Small intestine (tissue), 7 donors: ENCODE measurements around the gene GNB1L. TPM values are rescaled to one million over a fixed set of nuclear protein-coding genes. Genes with fewer than 3 reads are reported as not detected.

Source experiments
- DNase-seq, 2 donors: peaks; one replicate each; pipeline versions ENCODE4 v3.0.0 to v3.0.0-alpha.2; 2013
- FAIRE-seq: peaks from 2 replicates; lab custom pipeline; 2012; peaks lifted over from hg19 to GRCh38; lab: Jason Lieb, UNC
- H3K27ac ChIP-seq, 3 donors: one replicate each; pipeline ENCODE4 v1.5.1; 2013; ENCODE audit warnings: low read length in 2 of 3, mild to moderate bottlenecking in 2 of 3, control low read depth in 1 of 3, inconsistent platforms in 1 of 3, low read depth in 1 of 3, moderate library complexity in 1 of 3
- H3K27me3 ChIP-seq, 3 donors: one replicate each; pipeline ENCODE4 v1.6.1; 2013; ENCODE audit warnings: low read length in 3 of 3, inconsistent platforms in 1 of 3; ENCODE audit not compliant: control insufficient read depth in 3 of 3, insufficient read depth in 3 of 3
- H3K36me3 ChIP-seq, 3 donors: one replicate each; pipeline ENCODE4 v1.6.1; 2013; ENCODE audit warnings: low read length in 3 of 3, inconsistent platforms in 1 of 3, low read depth in 1 of 3, mild to moderate bottlenecking in 1 of 3, moderate library complexity in 1 of 3; ENCODE audit not compliant: control insufficient read depth in 3 of 3, insufficient read depth in 2 of 3
- H3K4me1 ChIP-seq, 3 donors: one replicate each; pipeline ENCODE4 v1.6.1; 2013; ENCODE audit warnings: low read length in 2 of 3, inconsistent platforms in 1 of 3, low read depth in 1 of 3, mild to moderate bottlenecking in 1 of 3, moderate library complexity in 1 of 3; ENCODE audit not compliant: control insufficient read depth in 3 of 3, insufficient read depth in 2 of 3
- H3K4me3 ChIP-seq, 3 donors: one replicate each; pipeline ENCODE4 v1.5.1; 2013; ENCODE audit warnings: low read length in 3 of 3, control low read depth in 1 of 3, inconsistent platforms in 1 of 3, low read depth in 1 of 3, mild to moderate bottlenecking in 1 of 3, moderate library complexity in 1 of 3
- H3K9me3 ChIP-seq, 2 donors: one replicate each; pipeline ENCODE4 v1.6.1; 2013; ENCODE audit warnings: low read depth in 1 of 2, low read length in 1 of 2; ENCODE audit not compliant: control insufficient read depth in 2 of 2, insufficient read depth in 1 of 2
- WGBS, 3 donors: extraction: QIAGEN DNeasy Blood & Tissue Kit; methylation state at CpG; one replicate each; pipeline ENCODE4 v1.1.7; 2013; 5-methylcytosine and 5-hydroxymethylcytosine counted together
- polyA plus RNA-seq, 4 donors: library from polyadenylated mRNA; stranded (reverse) in 3 of 4; unstranded in 1 of 4; fragments of 200-250 nt in 3 of 4; fragments of 120-200 nt in 1 of 4; gene quantifications; one replicate each; pipeline versions ENCODE4 v1.2.1 to v1.2.3, GENCODE V29; 2013
- donor health status: healthy with polysubstance abuse.
- donor health status: control.
- donor health status: control.
- donor health status: Bipolar disorder and iron deficiency.
- donor health status: healthy.

GNB1L gene
- polyA plus RNA-seq, 4 donors = 4.0 to 18.9 (median 9.8) TPM

DNA sequence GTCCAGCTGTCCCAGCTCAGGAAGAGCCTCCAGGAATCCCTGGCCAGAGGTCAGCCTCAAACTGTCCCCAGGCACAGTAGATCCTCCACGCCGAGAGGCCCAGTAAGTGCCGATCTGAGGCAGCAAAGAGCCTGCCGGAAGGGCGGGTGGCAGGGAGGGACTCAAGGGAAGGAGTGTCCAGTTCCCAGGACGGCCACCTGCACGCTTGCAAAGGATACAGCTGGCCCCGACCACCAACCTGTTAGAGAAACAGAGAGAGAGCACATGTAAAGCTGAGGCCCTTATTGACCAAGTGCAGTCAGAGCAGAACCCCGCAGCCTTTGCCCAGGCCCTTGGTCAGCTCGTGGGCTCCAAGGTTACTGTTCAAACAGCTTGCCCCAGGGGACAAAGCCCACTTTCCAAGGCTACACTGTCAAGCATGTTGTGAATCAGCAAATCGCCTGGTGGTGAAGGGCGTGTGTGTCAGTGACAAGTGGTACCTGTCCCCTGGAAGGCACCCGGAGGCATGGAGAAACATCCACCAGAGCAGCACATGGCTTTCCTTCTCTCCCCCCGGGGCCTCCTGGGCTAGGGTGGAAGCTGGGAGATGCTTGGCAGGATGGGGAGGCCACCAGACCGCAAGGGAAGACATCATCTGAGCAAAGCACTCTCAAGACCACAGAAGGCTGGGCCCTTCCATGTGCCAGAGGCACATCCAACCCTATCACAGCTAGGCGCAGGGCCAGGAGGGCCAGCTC lies 44.3 kb upstream of the GNB1L start:
- Histone ChIP-seq H3K9me3 (no peaks in the 10 kb centered on the region), H3K36me3 (peaks cover 0 to 74% (median 3%) of the 10 kb centered on the region in 3 donors), H3K4me3 (no peak overlapping the region), H3K27ac (no peak overlapping the region), H3K4me1 (no peaks in the 10 kb centered on the region), H3K27me3 (no peaks in the 10 kb centered on the region)
- no peak for FAIRE-seq
- WGBS, 3 donors = 88 to 91% (median 91%) methylated on average over 16 of the region's 16 CpGs
- no peak for DNase-seq

DNA sequence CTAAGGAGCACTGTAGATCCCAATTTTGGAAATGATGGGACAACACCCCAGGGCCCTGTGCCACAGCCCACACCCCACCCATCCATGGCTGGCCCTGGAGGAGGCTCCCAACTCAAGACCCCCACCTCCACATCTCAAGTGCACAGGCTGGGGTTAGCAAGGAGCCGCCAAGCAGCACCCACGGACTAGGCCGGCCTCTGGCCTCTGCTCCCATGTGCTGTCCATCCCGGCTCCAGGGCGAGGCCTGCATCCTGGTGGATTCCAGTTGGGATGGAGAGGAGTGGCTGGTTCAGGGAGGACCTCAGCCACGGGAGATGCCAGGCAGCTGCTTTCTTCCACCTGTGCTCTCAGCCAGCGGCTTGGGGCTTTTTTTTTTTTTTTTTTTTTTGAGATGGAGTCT lies 43.5 kb upstream of the GNB1L start:
- Histone ChIP-seq H3K36me3 (peaks cover 0 to 75% (median 4%) of the 10 kb centered on the region in 3 donors), H3K4me1 (no peaks in the 10 kb centered on the region), H3K9me3 (no peaks in the 10 kb centered on the region), H3K4me3 (no peak overlapping the region), H3K27ac (no peak overlapping the region), H3K27me3 (no peaks in the 10 kb centered on the region)
- DNase-seq (no peak), FAIRE-seq (no peak)
- 92 to 96% (median 93%) methylated on average over 6 to 7 of the region's 7 CpGs for WGBS, 3 donors

DNA sequence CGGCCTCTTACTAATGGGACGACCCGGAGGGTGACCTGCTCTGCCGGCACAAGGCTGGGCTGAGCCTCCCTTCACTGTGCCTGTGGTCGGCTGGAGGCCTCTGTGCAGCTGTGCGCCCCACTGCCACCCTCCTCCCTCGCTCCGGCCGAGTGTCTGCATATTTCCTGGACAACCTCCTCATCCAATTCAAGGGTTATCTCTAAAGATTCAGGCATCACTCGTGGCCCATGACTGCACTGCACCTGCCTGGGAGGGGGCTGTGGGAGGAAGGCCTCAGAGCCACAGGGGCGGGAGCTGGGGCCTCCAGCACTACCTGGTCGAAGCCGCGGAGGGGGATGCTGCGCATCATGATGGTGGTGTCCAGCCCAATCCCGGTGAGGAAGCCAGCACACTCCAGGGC lies 43.1 kb upstream of the GNB1L start:
- Histone ChIP-seq H3K27me3 (no peaks in the 10 kb centered on the region), H3K27ac (no peak overlapping the region), H3K36me3 (peaks cover 0 to 75% (median 4%) of the 10 kb centered on the region in 3 donors), H3K4me1 (no peaks in the 10 kb centered on the region), H3K9me3 (no peaks in the 10 kb centered on the region), H3K4me3 (no peak overlapping the region)
- DNase-seq = no peak
- 85 to 93% (median 91%) methylated on average over 16 of the region's 16 CpGs for whole genome bisulfite sequencing, 3 donors
- no peak for FAIRE-seq

DNA sequence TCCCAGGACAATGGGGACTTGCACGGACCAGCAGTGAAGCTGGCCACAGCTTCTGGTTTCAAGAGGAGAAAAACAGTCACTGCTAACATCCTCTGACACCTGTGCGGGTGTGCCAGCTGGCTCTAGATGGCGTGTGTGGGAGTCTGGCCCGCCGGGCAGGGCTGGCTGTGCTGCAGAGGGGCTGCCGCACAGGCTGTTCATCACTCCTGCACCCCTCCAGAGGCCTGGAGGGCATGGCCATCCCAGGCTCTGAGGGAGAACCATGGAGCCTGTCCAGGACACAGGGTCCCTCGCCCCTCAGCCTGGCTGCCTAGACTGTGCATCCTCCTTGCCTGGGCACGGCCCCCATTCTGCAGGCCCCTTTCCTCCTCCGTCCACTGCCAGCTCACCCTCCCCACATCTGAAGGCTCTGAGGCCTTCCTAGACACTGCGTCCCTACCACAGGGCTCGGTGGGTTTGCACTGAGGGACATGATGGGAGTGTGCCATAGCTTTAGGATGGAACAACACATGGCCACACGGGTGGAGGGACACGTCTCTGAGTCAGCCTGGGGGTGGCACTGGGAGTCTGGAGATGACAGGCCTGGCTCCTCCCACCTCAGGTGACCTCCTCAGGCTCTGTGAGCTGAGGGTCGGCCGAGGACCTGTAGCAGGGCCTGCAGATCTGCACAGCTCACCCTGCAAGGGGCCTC lies 42.1 kb upstream of the GNB1L start:
- Histone ChIP-seq H3K36me3 (peaks cover 0 to 72% (median 4%) of the 10 kb centered on the region in 3 donors), H3K27me3 (no peaks in the 10 kb centered on the region), H3K4me3 (no peak overlapping the region), H3K27ac (no peak overlapping the region), H3K4me1 (peaks cover 0 to 8% (median 0%) of the 10 kb centered on the region in 3 donors), H3K9me3 (no peaks in the 10 kb centered on the region)
- WGBS, 3 donors = 81 to 90% (median 83%) methylated on average over 11 to 15 of the region's 15 CpGs
- FAIRE-seq (no peak), DNase-seq (no peak)

DNA sequence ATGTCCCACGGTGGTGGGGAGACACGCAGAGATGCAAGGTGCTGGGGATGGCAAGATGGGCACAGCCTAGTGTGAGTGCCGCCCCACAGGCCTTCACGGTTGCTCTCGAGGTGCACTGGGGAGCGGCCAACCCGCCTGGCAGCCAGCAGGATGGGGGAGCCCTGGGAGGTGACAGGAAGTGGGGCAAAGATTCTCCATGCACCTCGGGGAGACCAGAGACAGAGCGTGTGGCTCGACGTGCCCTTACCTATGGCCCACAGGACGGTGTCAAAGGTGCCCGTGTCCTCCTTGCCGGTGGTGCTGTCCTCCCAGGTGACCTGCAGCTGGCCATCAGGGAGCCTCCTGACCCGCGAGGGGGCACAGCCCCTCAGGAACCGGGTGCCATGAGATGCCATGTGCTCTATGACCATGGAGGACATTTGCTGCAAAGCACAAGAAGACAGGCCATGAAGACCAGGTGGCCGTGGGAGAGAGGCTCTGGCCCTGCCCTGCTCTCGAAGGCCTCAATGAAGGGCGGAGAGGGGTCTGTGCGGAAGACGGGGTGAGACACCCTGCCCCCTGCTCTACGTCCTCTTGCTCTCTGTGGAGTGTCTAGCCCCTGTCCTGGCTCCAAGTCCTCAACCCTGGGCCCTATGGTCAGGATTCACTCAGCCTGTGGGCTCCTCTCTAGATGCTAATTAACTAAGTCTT lies 40.6 kb upstream of the GNB1L start:
- no peaks in the 10 kb centered on the region for H3K9me3 ChIP-seq
- WGBS, 3 donors = 91 to 92% (median 92%) methylated on average over 20 to 23 of the region's 23 CpGs
- peaks cover 0 to 71% (median 4%) of the 10 kb centered on the region in 3 donors for H3K36me3 ChIP-seq
- FAIRE-seq = no peak
- H3K27ac ChIP-seq = no peak overlapping the region
- peaks cover 0 to 15% (median 0%) of the 10 kb centered on the region in 3 donors for H3K4me1 ChIP-seq
- H3K27me3 ChIP-seq = no peaks in the 10 kb centered on the region
- no peak for DNase-seq
- no peak overlapping the region for H3K4me3 ChIP-seq

DNA sequence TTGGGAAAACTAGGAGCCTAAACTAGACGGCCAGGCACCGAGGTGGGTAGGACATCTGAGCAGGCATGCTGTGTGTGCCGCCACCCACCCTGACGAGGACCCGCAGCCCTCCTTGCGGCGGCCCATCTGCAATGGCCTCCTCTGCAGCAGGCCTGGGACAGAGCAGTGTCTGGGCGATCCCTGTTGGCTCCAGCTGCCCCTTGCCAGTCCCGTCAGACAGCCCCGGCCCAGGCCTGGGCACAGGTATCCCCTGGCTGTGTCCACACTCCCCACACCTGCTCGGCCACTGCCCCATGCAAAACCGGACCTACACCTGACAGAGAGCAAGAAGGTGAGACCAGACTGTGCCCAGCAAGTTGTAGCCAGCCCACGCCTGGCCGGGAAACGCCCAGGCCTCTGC lies 38.7 kb upstream of the GNB1L start:
- Histone ChIP-seq H3K27me3 (no peaks in the 10 kb centered on the region), H3K27ac (no peak overlapping the region), H3K9me3 (no peaks in the 10 kb centered on the region), H3K36me3 (peaks cover 0 to 64% (median 4%) of the 10 kb centered on the region in 3 donors), H3K4me3 (no peak overlapping the region), H3K4me1 (peaks cover 0 to 15% (median 0%) of the 10 kb centered on the region in 3 donors)
- WGBS, 3 donors = 93 to 95% (median 95%) methylated on average over 15 of the region's 15 CpGs
- FAIRE-seq (no peak), DNase-seq (no peak)

DNA sequence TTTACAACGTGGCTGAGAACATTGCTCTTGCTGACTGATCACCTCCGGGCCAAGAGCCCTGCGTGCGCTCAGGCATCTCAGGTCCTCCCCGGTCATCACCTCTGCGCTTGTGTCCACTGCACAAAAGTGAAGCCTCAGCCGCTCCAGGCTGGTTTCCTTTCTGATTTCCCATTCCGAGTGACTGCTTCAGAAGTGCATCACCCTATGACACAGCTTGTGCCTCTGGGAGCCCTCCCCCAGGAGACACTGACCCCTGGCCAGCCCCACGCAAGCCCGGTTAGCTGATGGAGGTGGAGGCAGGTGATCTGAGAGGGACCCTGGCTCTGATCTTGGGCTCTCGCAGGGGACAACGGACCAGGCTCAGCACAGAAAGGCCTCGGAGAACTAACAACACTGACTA lies 38.3 kb upstream of the GNB1L start:
- DNase-seq (no peak), FAIRE-seq (no peak)
- H3K27me3 ChIP-seq = no peaks in the 10 kb centered on the region
- H3K9me3 ChIP-seq = no peaks in the 10 kb centered on the region
- peaks cover 0 to 15% (median 0%) of the 10 kb centered on the region in 3 donors for H3K4me1 ChIP-seq
- no peak overlapping the region for H3K4me3 ChIP-seq
- 86 to 88% (median 87%) methylated on average over 13 of the region's 13 CpGs for WGBS, 3 donors
- H3K36me3 ChIP-seq = peaks cover 0 to 64% (median 2%) of the 10 kb centered on the region in 3 donors
- H3K27ac ChIP-seq = no peak overlapping the region

DNA sequence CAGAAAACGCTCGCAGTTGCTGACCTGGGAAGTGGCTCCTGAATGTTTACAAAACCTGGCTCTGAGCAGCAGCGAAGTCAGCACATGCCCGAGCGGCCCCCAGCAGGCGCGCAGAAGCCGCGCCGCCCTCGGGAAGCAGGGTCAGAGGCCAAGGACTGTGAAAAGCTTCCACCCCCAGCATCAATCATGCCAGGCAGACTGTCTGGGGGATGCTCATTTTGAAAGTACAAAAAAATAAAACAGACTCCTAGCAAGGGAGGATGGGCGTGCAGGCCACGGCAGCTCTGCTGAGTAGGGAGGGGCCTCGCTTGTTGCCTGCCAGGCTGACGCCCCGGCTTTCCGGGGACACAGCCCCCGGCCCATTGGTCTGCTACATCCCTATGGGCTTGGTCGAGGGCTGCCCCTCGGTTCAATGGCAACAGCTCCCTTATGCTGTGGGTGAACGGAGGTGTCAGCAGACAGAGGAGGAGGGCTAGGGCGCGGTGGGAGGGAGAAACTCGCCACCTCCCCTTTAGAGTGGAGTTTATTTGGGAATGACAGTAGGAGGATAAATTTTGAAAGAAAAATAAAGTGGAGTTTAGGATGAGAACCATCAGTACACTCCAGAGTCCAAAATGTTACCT lies 37.7 kb upstream of the GNB1L start:
- FAIRE-seq (no peak), DNase-seq (peak in 1 of 2 donors; percentile 34)
- WGBS, 3 donors = 38 to 43% (median 41%) methylated on average over 23 to 24 of the region's 24 CpGs
- peaks cover 0 to 62% (median 2%) of the 10 kb centered on the region in 3 donors for H3K36me3 ChIP-seq
- peak overlapping the region in 1 of 3 donors; percentile 72 for H3K27ac ChIP-seq
- no peak overlapping the region for H3K4me3 ChIP-seq
- H3K4me1 ChIP-seq = peaks cover 0 to 15% (median 0%) of the 10 kb centered on the region in 3 donors
- no peaks in the 10 kb centered on the region for H3K27me3 ChIP-seq
- no peaks in the 10 kb centered on the region for H3K9me3 ChIP-seq
